Mucosa of descending colon (tissue), 3 donors: ENCODE data around the gene HOXA3. TPM values are rescaled to one million over a fixed set of nuclear protein-coding genes. Genes with fewer than 3 reads are reported as not detected.

Experiments used
- ATAC-seq: fragments of 200-7000 bp; cut with Tn5 transposase; one replicate; pipeline ENCODE4 v1.9.1; 2020; ENCODE audit warnings: mild to moderate bottlenecking, moderate library complexity
- DNase-seq, 3 donors: peaks; one replicate each; pipeline ENCODE4 v3.0.0-alpha.2; 2020
- H3K36me3 ChIP-seq: fragments of 200-600 bp; one replicate; pipeline ENCODE4 v1.8.0; 2021; ENCODE audit warnings: low read depth, mild to moderate bottlenecking
- H3K4me1 ChIP-seq: fragments of 200-600 bp; one replicate; pipeline ENCODE4 v1.8.0; 2021; ENCODE audit warnings: low read depth, mild to moderate bottlenecking
- H3K4me3 ChIP-seq: fragments of 200-600 bp; one replicate; pipeline ENCODE4 v1.8.0; 2021; ENCODE audit warnings: mild to moderate bottlenecking
- H3K9me3 ChIP-seq: fragments of 200-600 bp; one replicate; pipeline ENCODE4 v1.8.0; 2021; ENCODE audit warnings: mild to moderate bottlenecking
- CTCF ChIP-seq: fragments of 200-600 bp; IDR thresholded peaks from one replicate; pipeline ENCODE4 v1.8.0; 2022; ENCODE audit warnings: antibody characterized with exemption, mild to moderate bottlenecking
- intact Hi-C, 2 donors: fragments of 100-400 bp; cut with DNase I in 1 of 2; cut with micrococcal nuclease in 1 of 2; formaldehyde crosslinking; loops; one replicate each; pipeline versions ENCODE4 v1.11.0 to v1.11.1; 2022; cut with DNase I, micrococcal nuclease
- total RNA-seq, 3 donors: library from RNA; stranded (reverse); fragmentation: NEBNext Ultra II Directional in 2 of 3; extraction: Animal tissue kit (Norgen Biotek cat#: 25700) in 2 of 3; gene quantifications; one replicate each; pipeline versions ENCODE4 v1.2.1 to v1.2.4, GENCODE V29; 2021 to 2023
- donor health status: DM: no; HTN: no; CAD: no; lungs with moderate emphysema.
- donor health status: DM: no; HTN: no; CAD: no.
- donor health status: DM: no; HTN: yes; CAD: no.

Gene HOXA3
- total RNA-seq, 3 donors from 2014 or later, result 19.9 to 38.1 (median 20.5) TPM

DNA sequence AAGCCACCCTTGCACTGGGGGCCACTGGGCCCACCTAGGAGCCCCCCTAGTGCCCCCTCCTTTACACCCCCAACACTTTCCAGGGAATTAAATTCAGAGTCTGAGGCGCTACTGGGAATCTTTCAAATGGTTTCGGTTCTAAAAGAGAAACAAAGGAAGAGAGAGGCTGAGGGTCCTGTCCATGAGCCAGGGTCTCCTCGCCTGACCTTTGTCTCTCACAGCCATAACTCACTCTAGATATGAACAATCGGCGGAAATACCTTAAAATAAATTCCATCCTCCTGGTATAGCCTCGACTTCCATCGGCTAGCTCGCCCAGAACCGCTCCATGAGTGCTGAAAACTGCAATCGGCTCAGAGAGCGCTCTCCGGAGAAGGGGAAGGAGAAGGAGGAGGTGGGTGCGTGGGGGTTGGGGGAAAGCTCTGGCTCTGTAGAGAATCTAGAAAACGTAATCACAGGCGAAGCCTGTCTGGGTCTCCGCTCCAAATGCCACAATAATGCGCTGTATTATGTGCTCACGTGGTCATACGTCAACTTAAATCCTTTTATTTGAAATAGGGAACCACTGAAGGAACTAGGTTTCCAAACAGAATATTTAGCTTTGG, 34.4 kb downstream of the HOXA3 start:
- no peak for TF ChIP-seq CTCF
- peak in 2 of 3 donors; percentile 43 to 49 for DNase-seq
- intact Hi-C loops, result no loop called here
- Histone ChIP-seq H3K4me1 (peaks cover 54% of the 10 kb centered on the region), H3K4me3 (no peak overlapping the region), H3K36me3 (no peaks in the 10 kb centered on the region), H3K9me3 (no peaks in the 10 kb centered on the region)
- ATAC-seq, result no peak

GRCh38 chr7:27116962-27117886, 35.2 kb downstream of the HOXA3 start:
- Histone ChIP-seq H3K4me3 (no peak overlapping the region), H3K36me3 (no peaks in the 10 kb centered on the region), H3K9me3 (no peaks in the 10 kb centered on the region), H3K4me1 (peaks cover 58% of the 10 kb centered on the region)
- TF ChIP-seq CTCF, result no peak
- peak in 2 of 3 donors; percentile 30 to 49 for DNase-seq
- ATAC-seq, result no peak
- intact Hi-C loops, result no loop called here

GRCh38 chr7:27116031-27116961, 36.1 kb downstream of the HOXA3 start:
- Histone ChIP-seq H3K36me3 (no peaks in the 10 kb centered on the region), H3K4me1 (peaks cover 54% of the 10 kb centered on the region), H3K4me3 (no peak overlapping the region), H3K9me3 (no peaks in the 10 kb centered on the region)
- TF ChIP-seq CTCF, result no peak
- DNase-seq (peak in 2 of 3 donors; percentile 30 to 42), ATAC-seq (no peak)
- intact Hi-C loops, result no loop called here

DNA sequence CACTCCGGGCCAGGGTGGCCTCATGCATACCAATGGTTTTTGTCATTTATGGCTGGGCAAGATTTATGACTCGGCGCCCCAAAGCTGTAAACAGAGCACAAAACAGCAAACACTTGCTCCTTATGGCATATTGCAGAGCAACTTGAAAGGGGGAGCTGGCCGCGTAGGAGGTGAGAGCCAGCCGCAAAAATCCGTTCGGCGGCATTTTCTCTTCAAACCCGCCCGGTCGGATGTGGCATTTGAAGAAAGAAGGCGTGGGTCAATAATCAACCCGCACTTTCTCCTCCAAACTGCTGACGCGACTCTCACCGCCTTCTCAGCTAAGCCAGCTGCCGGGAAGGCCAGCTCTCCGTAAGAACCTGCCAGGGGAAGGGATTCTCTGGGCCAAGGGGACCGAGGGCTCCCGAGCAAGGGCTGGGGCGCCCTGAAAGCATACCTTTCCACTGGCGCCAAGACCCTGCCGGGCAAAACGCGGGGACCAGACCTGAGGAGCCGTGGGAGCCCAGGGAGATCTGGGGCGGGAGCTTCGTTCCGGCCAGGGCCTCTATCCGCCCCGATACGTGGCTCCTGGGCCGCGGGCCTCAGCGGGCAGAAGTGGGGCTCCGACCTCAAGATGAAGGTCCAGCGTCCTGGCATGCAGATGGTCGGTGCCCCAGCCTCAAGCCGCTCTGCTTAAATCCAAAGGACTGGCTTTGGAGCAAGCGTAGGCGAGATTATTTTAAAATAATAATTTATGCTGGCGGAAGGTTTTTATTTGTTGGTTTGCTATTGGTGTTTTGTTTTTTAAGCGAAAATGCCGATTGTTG, 37.0 kb downstream of the HOXA3 start:
- ATAC-seq, result peak; percentile 50
- no peaks in the 10 kb centered on the region for H3K36me3 ChIP-seq
- intact Hi-C loops, result no loop called here
- H3K4me1 ChIP-seq, result peaks cover 54% of the 10 kb centered on the region
- no peak for TF ChIP-seq CTCF
- peak overlapping the region; percentile 6 for H3K4me3 ChIP-seq
- H3K9me3 ChIP-seq, result no peaks in the 10 kb centered on the region
- peak; percentile 64 to 80 (median 64) for DNase-seq

GRCh38 chr7:27114881-27115220, 37.5 kb downstream of the HOXA3 start:
- Histone ChIP-seq H3K4me1 (peaks cover 52% of the 10 kb centered on the region), H3K4me3 (no peak overlapping the region), H3K36me3 (no peaks in the 10 kb centered on the region), H3K9me3 (no peaks in the 10 kb centered on the region)
- no peak for ATAC-seq
- no peak for DNase-seq
- TF ChIP-seq CTCF, result no peak
- intact Hi-C loops, result no loop called here
